HCT116 (cell line): Measurements from ENCODE around the gene MCM8. TPM values are rescaled to one million over a fixed set of nuclear protein-coding genes. Genes with fewer than 3 reads are reported as not detected.

Source experiments
- ATAC-seq: fragments of 200-7000 bp; cut with Tn5 transposase; 2 replicates; pipeline ENCODE4 v1.9.1; 2020; ENCODE audit warnings: mild to moderate bottlenecking, moderate library complexity
- BruUV-seq: library from RNA; stranded (reverse); fragments of 400-500 nt; replicated peaks from 2 replicates; lab custom pipeline; 2021; lab: Mats Ljungman, UMichigan
- CTCF ChIA-PET: fragments of 300-600 bp; sonication (Branson Sonifier 250); formaldehyde crosslinking; loops from one replicate; lab custom pipeline; 2021; ENCODE audit warnings: antibody characterized with exemption; lab: Charles Lee
- POLR2A ChIA-PET: fragments of 300-600, 350-600 bp; sonication (Branson Sonifier 250); formaldehyde crosslinking; loops from one replicate; lab custom pipeline; 2021; ENCODE audit warnings: antibody characterized with exemption; lab: Charles Lee
- RAD21 ChIA-PET, 2 experiments: fragments of 300-600 bp; sonication (Branson Sonifier 250); formaldehyde crosslinking; loops; one replicate each; lab custom pipeline; 2023; ENCODE audit warnings: low total read pairs in 2 of 2; ENCODE audit not compliant: uncharacterized antibody in 2 of 2, unreplicated experiment in 2 of 2, low non-redundant PET in 1 of 2; lab: Charles Lee
- DNase-seq: peaks from one replicate; pipeline ENCODE4 v3.0.0-alpha.2; 2010; ENCODE audit warnings: low read depth, low spot score
- H2AFZ ChIP-seq: fragments of 200-600 bp; shearing (Covaris generic), sonication (generic); 2 replicates; pipeline ENCODE4 v1.6.1; 2017; ENCODE audit warnings: low read depth, mixed run types, mixed read lengths, antibody characterized with exemption, low read length; ENCODE audit not compliant: poor library complexity, severe bottlenecking
- H3K27ac ChIP-seq: 2 replicates; pipeline ENCODE4 v1.5.1; 2012; ENCODE audit warnings: low read depth, low read length
- H3K27me3 ChIP-seq: fragments of 200-600 bp; sonication (generic); 2 replicates; pipeline ENCODE4 v1.6.1; 2016; ENCODE audit warnings: mixed run types, low read length, mixed read lengths; ENCODE audit not compliant: insufficient read depth
- H3K36me3 ChIP-seq, 2 experiments: fragments of 200-500 bp in 1 of 2; fragments of 200-600 bp in 1 of 2; sonication (Bioruptor generic) in 1 of 2; sonication (generic) in 1 of 2; 2 replicates each; pipeline versions ENCODE4 v1.5.1 to v1.6.1; 2014 to 2016; ENCODE audit warnings: low read length in 2 of 2, inconsistent platforms in 1 of 2, mixed read lengths in 1 of 2, mixed run types in 1 of 2; ENCODE audit not compliant: insufficient read depth in 2 of 2, control insufficient read depth in 1 of 2
- H3K4me1 ChIP-seq, 2 experiments: fragments of 200-600 bp in 1 of 2; sonication (generic) in 1 of 2; 2 replicates each; pipeline versions ENCODE4 v1.5.1 to v1.6.1; 2012 to 2017; ENCODE audit warnings: low read length in 2 of 2, inconsistent platforms in 1 of 2, mild to moderate bottlenecking in 1 of 2, mixed read lengths in 1 of 2, mixed run types in 1 of 2, moderate library complexity in 1 of 2; ENCODE audit not compliant: insufficient read depth in 2 of 2, control insufficient read depth in 1 of 2
- H3K4me2 ChIP-seq: fragments of 200-600 bp; sonication (generic); 2 replicates; pipeline ENCODE4 v1.6.1; 2017; ENCODE audit warnings: mixed run types, low read length, mixed read lengths
- H3K4me3 ChIP-seq, 2 experiments: fragments of 200-600 bp in 1 of 2; sonication (generic) in 1 of 2; replicated peaks in 1 of 2; 2 replicates each; pipeline ENCODE4 v1.5.1; 2011 to 2016; ENCODE audit warnings: low read length in 2 of 2, control low read depth in 1 of 2, low read depth in 1 of 2, mild to moderate bottlenecking in 1 of 2, mixed read lengths in 1 of 2, mixed run types in 1 of 2
- H3K79me2 ChIP-seq: fragments of 200-600 bp; sonication (generic); 2 replicates; pipeline ENCODE4 v1.6.1; 2017; ENCODE audit warnings: mild to moderate bottlenecking, mixed run types, low read length, moderate library complexity, mixed read lengths; ENCODE audit not compliant: insufficient read depth
- H3K9ac ChIP-seq: fragments of 200-600 bp; sonication (generic); 2 replicates; pipeline ENCODE4 v1.6.1; 2016; ENCODE audit warnings: low read length, mixed read lengths
- H3K9me2 ChIP-seq: fragments of 200-600 bp; sonication (generic), shearing (Covaris generic); 2 replicates; pipeline ENCODE4 v1.6.1; 2017; ENCODE audit warnings: mixed run types, mild to moderate bottlenecking, moderate library complexity; ENCODE audit not compliant: insufficient read depth
- H3K9me3 ChIP-seq, 2 experiments: fragments of 200-500 bp in 1 of 2; fragments of 200-600 bp in 1 of 2; sonication (Bioruptor generic) in 1 of 2; sonication (generic) in 1 of 2; 2 replicates each; pipeline ENCODE4 v1.6.1; 2014 to 2017; ENCODE audit warnings: low read length in 2 of 2, mixed read lengths in 2 of 2, inconsistent platforms in 1 of 2, low read depth in 1 of 2, mild to moderate bottlenecking in 1 of 2, mixed run types in 1 of 2, moderate library complexity in 1 of 2; ENCODE audit not compliant: control insufficient read depth in 1 of 2, insufficient read depth in 1 of 2
- H4K20me1 ChIP-seq: fragments of 200-600 bp; sonication (generic), shearing (Covaris generic); 2 replicates; pipeline ENCODE4 v1.6.1; 2017; ENCODE audit warnings: mixed run types, mild to moderate bottlenecking, moderate library complexity; ENCODE audit not compliant: insufficient read depth
- ATF3 ChIP-seq: IDR thresholded peaks from 2 replicates; pipeline ENCODE4 v1.6.1; 2012
- CEBPB ChIP-seq: IDR thresholded peaks from 2 replicates; pipeline ENCODE4 v1.6.1; 2012; ENCODE audit warnings: low read depth
- ELF1 ChIP-seq: IDR thresholded peaks from 2 replicates; pipeline ENCODE4 v1.6.1; 2012; ENCODE audit warnings: low read depth, borderline replicate concordance
- EZH2 ChIP-seq: fragments of 200-600 bp; sonication (generic); IDR thresholded peaks from 2 replicates; pipeline ENCODE4 v1.6.1; 2017; ENCODE audit warnings: antibody characterized with exemption, mixed run types
- EZH2phosphoT487 ChIP-seq: fragments of 200-600 bp; IDR thresholded peaks from 2 replicates; pipeline ENCODE4 v1.6.1; 2018; ENCODE audit warnings: antibody characterized with exemption, borderline replicate concordance
- POLR2AphosphoS5 ChIP-seq: IDR thresholded peaks from 2 replicates; pipeline ENCODE4 v1.6.1; 2011; ENCODE audit warnings: mild to moderate bottlenecking, low read depth, low read length, moderate library complexity
- ZBTB33 ChIP-seq: IDR thresholded peaks from 2 replicates; pipeline ENCODE4 v1.6.1; 2011; ENCODE audit warnings: mild to moderate bottlenecking, low read length, moderate library complexity; ENCODE audit not compliant: insufficient replicate concordance; ENCODE audit errors: extremely low read depth
- intact Hi-C: fragments of 100-400 bp; cut with micrococcal nuclease; formaldehyde crosslinking; loops from 2 replicates; pipeline ENCODE4 v1.10.0; 2022
- total RNA-seq: library from RNA; stranded (reverse); gene quantifications from one replicate; pipeline ENCODE4 v1.2.1, GENCODE V29; 2021; ENCODE audit not compliant: unreplicated experiment

MCM8 gene
- total RNA-seq, 1 experiment from 2014 or later = 21.9 TPM

GRCh38 chr20:5931411-5931810 lies 19.0 kb upstream of the MCM8 start:
- ChIA-PET RAD21 (interaction anchor here in 1 of 2 experiments (0.6 kb wide), 1 partner anchor 211 kb away, joined by 4 read pairs; no protein-coding TSS in a partner anchor), CTCF (interaction anchor here (1.0 kb wide), 1 partner anchor 8 kb away, joined by 3 read pairs; no protein-coding TSS in a partner anchor), POLR2A (no interaction called here)
- H4K20me1 ChIP-seq = no peaks in the 10 kb centered on the region
- no peak overlapping the region for H3K4me3 ChIP-seq
- no peaks in the 10 kb centered on the region for H3K9me3 ChIP-seq
- H3K9me2 ChIP-seq = no peaks in the 10 kb centered on the region
- TF ChIP-seq ATF3 = no peak
- TF ChIP-seq CEBPB = no peak
- no peak for TF ChIP-seq ZBTB33
- no peak for TF ChIP-seq ELF1
- no peak for TF ChIP-seq EZH2
- TF ChIP-seq EZH2phosphoT487 = no peak
- no peak for TF ChIP-seq POLR2AphosphoS5
- no peaks in the 10 kb centered on the region for H3K4me1 ChIP-seq
- no peak overlapping the region for H3K27ac ChIP-seq
- ATAC-seq (no peak), DNase-seq (no peak)
- H3K4me2 ChIP-seq = no peak overlapping the region
- no peaks in the 10 kb centered on the region for H3K79me2 ChIP-seq
- H3K27me3 ChIP-seq = peaks cover 11% of the 10 kb centered on the region; the same call in 1 of the 2 replicates
- no peak overlapping the region for H3K9ac ChIP-seq
- H2AFZ ChIP-seq = no peak overlapping the region
- H3K36me3 ChIP-seq = no peaks in the 10 kb centered on the region
- no TSS peak for BruUV-seq
- intact Hi-C loops = loop anchor here (10.0 kb wide), 2 partner anchors 127 to 377 kb away; no protein-coding TSS in a partner anchor
